HG03442 (cell line): Measurements from ENCODE around the gene FOXK1.
"Not testable (repeated sequence)": the region's sequence is repeated elsewhere in the genome, so short reads cannot be mapped to it uniquely, and the experiment has no call there.

Experiments
- ATAC-seq: cut with Tn5 transposase; IDR thresholded peaks from one replicate; pipeline ENCODE4 v1.9.1; 2021; ENCODE audit warnings: mild to moderate bottlenecking, moderate library complexity; ENCODE audit not compliant: unreplicated experiment

Gene FOXK1

DNA sequence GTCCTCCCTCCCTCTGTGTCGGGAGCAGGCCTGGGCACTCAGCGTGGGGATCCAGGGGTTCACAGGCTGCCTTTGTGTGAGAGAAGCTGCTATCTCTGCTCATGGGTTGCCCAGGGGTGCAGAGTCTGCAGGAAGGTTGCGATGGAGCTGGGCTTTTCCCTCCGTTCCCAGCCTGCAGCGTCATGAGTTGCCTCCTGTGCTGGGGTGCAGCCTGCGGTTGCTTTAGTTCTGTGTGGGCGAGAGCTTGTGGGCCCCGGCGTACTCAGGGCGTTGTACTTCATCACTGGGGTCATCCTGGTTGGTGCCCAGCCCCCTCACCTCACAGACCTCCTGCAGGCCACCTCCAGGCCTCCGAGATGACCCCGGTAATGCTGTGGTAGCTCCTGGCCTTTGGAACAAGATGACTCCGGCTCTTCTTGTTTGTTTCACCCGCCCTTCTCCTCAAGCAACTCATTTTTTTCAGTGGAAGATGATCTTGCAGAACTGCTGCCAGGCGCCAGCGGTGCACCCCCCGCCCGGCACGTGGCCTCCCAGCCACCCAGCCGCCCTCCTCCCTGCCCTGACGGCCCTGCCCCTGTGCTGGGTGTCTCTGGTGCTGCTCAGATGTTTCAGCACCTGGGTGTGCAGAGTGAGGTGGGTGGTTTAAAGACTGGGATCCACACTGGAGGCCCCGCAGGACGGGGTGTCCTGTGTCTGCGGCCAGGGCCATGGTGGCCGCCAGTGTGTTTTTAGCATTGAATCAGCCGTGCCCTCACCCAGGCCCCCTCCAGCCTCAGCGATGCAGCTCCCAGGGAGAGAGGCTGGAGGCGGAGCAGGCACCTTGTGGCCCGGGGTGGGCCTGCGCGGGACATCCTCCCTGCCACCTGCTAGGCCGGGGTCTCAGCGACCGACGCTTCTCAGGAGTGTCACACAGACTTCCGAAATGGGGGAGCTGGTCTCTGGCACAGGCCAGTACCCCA lies 100.5 kb downstream of the FOXK1 start:
- ATAC-seq: no peak

GRCh38 chr7:4783292-4783652 lies 101.2 kb downstream of the FOXK1 start:
- ATAC-seq: no peak

DNA sequence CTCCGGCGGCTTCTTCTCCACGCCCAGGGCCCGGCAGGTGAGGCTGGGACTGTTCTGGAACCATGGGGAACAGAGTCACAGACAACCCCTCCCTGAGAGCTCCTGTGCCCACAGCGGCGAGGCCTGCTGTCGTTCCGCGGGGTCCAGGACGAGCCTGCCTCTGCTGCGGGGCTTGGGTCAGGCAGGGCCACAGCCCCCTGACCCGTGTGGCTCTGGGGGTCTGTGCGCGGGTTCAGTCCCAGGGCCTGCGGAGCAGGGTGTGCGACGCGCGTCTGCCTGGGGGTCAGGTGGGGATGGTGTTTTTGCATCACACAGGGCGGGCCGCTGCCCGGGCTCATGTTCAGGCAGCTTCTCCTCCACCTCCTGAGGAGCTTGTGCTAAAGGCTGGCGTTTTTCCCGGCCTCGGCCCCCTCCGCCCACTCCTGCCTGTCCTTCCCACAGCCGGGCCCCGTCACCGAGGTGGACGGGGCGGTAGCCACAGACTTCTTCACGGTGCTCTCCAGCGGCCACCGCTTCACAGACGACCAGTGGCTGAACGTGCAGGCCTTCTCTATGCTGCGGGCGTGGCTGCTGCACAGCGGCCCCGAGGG lies 101.8 kb downstream of the FOXK1 start:
- ATAC-seq: no peak

- ATAC-seq: no peak
These were observed 102.7 kb downstream of the FOXK1 start for GRCh38 chr7:4784799-4785198.

- ATAC-seq: no peak
These were observed 103.3 kb downstream of the FOXK1 start for GRCh38 chr7:4785371-4785770.

- no peak for ATAC-seq
These were observed 103.9 kb downstream of the FOXK1 start for GRCh38 chr7:4786015-4786414.

- no peak for ATAC-seq
These were observed 105.4 kb downstream of the FOXK1 start for GRCh38 chr7:4787541-4787940.

DNA sequence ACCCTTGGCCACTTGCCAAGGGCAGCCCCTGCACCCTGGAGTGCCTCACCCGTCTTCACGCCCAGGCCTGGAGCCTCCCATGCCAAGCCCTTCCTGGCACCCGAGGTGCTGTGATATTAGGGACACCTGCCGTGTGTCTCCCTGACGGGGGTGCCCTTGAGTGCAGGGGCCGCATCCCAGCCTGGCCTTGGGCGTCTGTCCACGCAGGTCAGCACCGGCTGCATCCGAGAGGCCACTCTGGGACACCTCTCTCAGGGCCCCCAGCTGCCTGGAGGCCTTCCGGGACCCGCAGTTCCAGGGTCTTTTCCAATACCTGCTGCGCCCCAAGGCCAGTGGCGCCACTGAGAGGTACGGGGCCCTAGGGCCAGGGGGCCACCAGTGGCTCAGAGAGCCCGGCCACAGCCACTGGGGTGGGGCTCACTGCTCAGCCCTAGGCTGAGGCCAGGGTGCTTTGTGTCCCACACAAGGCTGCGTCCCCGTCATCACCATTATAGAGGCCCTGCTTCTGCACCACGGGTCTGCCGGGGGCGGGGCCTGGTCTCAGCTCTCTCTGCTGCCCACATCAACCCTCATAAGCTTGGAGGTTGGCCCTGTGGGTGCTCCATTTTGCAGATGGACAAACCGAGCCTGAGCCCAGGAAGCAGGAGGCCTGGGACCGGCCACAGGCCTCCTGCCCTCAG lies 106.0 kb downstream of the FOXK1 start:
- no peak for ATAC-seq

DNA sequence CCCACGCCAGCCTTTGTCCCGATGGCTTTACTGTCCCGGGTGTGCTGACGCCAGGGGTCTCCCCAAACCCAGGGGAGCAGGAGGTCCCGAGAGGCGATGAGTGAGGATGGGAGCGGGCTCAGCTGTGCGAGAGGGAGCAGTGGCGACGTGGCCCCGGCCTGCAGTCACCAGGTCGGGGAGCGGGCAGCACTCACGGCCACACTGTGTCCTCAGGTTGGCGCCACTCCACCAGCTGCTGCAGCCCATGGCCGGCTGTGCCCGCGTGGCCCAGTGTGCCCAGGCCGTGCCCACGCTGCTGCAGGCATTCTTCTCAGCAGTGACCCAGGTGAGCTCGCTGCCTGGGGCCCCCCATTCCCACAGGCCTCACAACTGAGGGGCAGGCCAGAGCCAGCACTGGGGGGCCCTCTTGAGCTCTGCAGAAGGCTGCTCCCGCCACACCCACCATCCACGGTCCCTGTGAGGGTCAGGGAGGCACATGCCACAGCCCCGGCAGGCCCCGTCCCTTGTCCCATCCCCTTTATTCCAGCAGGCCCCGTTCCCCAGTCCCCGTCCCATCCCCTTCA lies 106.6 kb downstream of the FOXK1 start:
- ATAC-seq: no peak

DNA sequence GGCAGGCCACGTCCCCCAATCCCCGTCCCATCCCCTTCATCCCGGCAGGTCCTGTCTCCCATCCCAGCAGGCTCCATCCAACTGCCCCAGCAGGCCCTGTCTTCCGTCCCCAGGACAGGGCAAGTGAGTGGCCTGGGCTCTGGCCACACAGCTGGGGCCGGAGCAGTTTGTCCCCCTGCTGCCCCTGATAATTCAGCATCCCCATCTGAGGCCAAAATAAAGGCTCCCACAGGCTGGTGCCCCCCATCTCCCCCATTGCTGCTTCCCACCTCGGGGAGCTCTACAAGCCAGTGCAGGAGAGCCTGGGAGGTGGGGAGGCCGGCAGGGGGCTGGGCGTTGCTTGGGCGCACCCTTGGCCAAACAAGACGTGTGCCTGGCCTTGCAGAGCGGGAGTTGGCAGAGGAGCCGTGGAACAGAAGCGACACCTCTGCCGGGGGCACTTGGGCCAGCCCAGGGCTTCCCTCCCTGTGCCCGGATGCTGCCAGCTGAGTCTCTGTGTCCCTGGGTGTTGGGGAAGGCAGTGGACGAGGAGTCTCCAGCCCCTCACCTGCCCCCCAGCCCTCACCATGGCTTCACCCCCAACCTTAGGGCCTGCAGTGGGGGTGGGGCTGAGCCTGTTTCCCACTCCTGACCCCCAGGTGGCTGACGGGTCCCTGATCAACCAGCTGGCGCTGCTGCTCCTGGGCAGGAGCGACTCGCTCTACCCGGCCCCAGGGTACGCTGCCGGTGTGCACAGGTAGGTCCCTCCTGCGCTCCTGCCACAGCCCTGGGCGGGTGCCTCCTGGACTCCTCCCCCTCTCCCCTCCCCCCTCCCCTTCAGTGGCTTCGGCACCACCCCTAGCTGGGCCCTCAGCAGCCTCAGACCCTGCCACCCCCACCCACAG lies 107.3 kb downstream of the FOXK1 start:
- no peak for ATAC-seq

DNA sequence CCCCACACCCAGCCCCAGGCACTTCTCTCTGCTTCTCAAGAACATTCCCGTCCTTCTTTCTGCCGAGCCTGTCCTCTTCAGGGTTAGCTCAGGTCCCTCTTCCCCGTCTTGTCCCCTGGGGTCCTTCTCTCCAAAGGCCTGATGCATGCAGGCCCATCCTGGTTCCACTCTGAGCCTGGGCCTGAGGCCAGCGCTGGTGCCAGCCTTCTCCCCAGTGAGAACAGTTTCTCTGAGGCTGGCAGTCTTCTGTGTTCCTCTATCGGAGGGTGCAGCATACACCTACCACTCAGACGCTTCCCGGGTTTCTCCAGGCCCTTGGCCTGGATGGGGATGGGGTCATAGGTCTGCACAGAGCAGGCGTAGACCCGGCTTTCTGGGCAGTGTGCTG lies 108.0 kb downstream of the FOXK1 start:
- no peak for ATAC-seq

- no peak for ATAC-seq
These were observed 108.5 kb downstream of the FOXK1 start for GRCh38 chr7:4790516-4790991.

- no peak for ATAC-seq
These were observed 109.1 kb downstream of the FOXK1 start for GRCh38 chr7:4791101-4791737.

DNA sequence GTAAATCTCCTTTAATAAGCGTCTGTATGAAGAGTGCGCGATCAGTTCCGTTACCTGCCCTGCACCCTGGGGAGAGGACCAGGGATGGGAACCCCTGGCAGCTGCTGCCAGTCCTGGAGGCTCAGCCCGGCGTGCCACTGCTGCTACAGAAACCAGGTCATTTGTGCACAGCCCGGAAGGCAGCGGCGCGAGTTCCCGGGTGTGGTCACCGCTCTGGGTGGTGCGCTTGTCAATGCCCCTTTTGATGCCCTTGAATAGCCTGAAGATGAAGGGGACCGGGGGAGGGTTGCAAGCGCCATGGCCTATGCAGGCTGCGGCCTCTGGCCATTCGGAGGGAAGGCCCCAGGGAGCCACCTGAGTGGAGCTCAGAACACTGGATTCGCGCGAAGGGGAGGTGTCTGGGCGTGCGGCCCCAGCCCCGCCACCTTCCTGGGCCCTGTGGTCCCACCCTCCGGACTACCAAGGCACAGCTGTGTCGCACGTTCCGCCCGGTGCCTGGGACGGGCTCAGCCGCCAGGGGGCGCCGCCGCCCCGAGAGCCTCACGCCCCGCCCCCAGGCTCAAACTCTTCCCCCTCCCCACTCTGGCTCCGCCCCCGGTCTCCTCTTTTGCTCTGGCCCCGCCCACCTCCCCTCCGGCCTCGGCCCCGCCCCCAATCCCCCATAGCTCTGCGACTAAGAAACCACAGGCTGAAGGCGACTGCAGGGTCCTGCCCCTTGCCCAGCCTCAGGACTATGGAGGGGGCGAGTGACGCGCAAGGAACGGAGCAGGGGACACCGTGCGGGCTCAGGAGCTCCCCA lies 109.8 kb downstream of the FOXK1 start:
- ATAC-seq: no peak

DNA sequence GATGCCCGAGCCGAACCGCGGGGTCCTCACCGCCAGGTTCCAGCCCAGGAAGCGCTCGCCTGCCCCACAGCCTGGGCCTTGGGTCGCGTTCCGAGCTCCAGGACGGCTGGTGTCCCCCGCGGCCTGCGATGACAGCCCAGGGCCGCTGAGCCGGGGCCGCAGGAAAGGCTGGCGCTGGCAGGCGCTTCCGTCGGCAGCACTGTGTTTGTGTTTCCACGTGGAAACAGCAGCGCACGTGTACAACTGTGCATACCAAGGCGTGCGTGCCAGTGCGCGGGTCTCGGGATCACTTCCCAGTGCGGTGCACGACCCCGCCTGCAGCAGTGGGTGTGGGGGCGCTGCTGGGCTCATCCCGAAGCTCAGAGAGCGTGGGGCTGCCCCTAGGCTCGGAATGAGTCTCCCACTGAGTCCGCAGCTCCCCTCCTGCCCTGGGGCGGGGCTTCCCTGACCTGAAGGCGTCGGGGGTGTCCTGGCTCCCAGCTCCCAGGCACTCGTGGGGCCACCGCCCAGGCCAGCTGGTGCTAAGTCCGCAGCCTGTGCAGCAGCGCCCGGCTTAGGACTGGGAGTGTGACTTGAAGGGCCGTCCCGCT lies 110.5 kb downstream of the FOXK1 start:
- no peak for ATAC-seq

DNA sequence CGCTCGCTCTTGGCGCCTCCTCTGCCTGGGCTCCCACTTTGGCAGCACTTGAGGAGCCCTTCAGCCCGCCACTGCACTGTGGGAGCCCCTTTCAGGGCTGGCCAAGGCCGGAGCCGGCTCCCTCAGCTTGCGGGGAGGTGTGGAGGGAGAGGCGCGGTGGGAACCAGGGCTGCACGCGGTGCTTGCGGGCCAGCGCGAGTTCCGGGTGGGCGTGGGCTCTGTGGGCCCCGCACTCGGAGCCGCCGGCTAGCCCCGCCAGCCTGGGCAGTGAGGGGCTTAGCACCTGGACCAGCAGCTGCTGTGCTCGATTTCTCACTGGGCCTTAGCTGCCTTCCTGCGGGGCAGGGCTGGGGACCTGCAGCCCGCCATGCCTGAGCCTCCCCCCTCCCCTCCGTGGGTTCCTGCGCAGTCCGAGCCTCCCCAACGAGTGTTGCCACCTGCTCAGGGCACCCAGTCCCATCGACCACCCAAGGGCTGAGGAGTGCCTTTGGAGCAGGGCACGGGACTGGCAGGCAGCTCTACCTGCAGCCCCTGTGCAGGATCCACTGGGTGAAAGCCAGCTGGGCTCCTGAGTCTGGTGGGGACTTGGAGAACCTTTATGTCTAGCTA lies 111.4 kb downstream of the FOXK1 start:
- not testable (repeated sequence) for ATAC-seq

GRCh38 chr7:4794171-4794570 lies 112.1 kb downstream of the FOXK1 start:
- ATAC-seq: not testable (repeated sequence)

- ATAC-seq: no peak
These were observed 112.7 kb downstream of the FOXK1 start for GRCh38 chr7:4794591-4795350.
